Trophoblast cell (in vitro differentiated cells and primary cell): ENCODE measurements around the gene GTF3C1.

Experiments used
- DNase-seq, 2 donors: peaks; one replicate each; pipeline ENCODE4 v3.0.0-alpha.2; 2016
- H2AFZ ChIP-seq: 2 replicates; pipeline ENCODE4 v1.6.1; 2013; ENCODE audit warnings: low read length, moderate library complexity, mild to moderate bottlenecking; ENCODE audit not compliant: insufficient read depth, poor library complexity
- H2AK5ac ChIP-seq: 2 replicates; pipeline ENCODE4 v1.6.1; 2013; ENCODE audit warnings: mild to moderate bottlenecking, low read length
- H2BK120ac ChIP-seq: 2 replicates; pipeline ENCODE4 v1.6.1; 2013; ENCODE audit warnings: low read length, mild to moderate bottlenecking, moderate library complexity; ENCODE audit not compliant: insufficient read depth, poor library complexity
- H2BK12ac ChIP-seq: 2 replicates; pipeline ENCODE4 v1.6.1; 2013; ENCODE audit warnings: mild to moderate bottlenecking, low read length, moderate library complexity
- H2BK5ac ChIP-seq: 2 replicates; pipeline ENCODE4 v1.6.1; 2013; ENCODE audit warnings: low read length, low read depth, moderate library complexity, mild to moderate bottlenecking; ENCODE audit not compliant: poor library complexity
- H3K14ac ChIP-seq: 2 replicates; pipeline ENCODE4 v1.6.1; 2013; ENCODE audit warnings: mild to moderate bottlenecking, low read length
- H3K18ac ChIP-seq: 2 replicates; pipeline ENCODE4 v1.6.1; 2013; ENCODE audit warnings: mild to moderate bottlenecking, low read length
- H3K23ac ChIP-seq: 2 replicates; pipeline ENCODE4 v1.6.1; 2013; ENCODE audit warnings: low read length
- H3K27ac ChIP-seq: 2 replicates; pipeline ENCODE4 v1.5.1; 2013; ENCODE audit warnings: low read depth, mild to moderate bottlenecking, inconsistent platforms, low read length, moderate library complexity
- H3K27me3 ChIP-seq: 2 replicates; pipeline ENCODE4 v1.6.1; 2013; ENCODE audit warnings: inconsistent platforms, mild to moderate bottlenecking, low read length, moderate library complexity; ENCODE audit not compliant: insufficient read depth
- H3K36me3 ChIP-seq, 2 experiments: 1 replicate in 1 of 2; 2 replicates in 1 of 2; pipeline ENCODE4 v1.6.1; 2013; ENCODE audit warnings: low read length in 2 of 2, mild to moderate bottlenecking in 2 of 2, moderate library complexity in 1 of 2; ENCODE audit not compliant: insufficient read depth in 2 of 2, control insufficient read depth in 1 of 2
- H3K4ac ChIP-seq: 2 replicates; pipeline ENCODE4 v1.6.1; 2013; ENCODE audit warnings: low read depth, mild to moderate bottlenecking, low read length, moderate library complexity
- H3K4me1 ChIP-seq, 2 experiments: 1 replicate in 1 of 2; 2 replicates in 1 of 2; pipeline ENCODE4 v1.6.1; 2013; ENCODE audit warnings: low read length in 2 of 2, mild to moderate bottlenecking in 2 of 2, moderate library complexity in 1 of 2; ENCODE audit not compliant: insufficient read depth in 2 of 2, control insufficient read depth in 1 of 2
- H3K4me2 ChIP-seq: 2 replicates; pipeline ENCODE4 v1.6.1; 2013; ENCODE audit warnings: inconsistent platforms, mild to moderate bottlenecking, low read length, moderate library complexity
- H3K4me3 ChIP-seq: 2 replicates; pipeline ENCODE4 v1.5.1; 2013; ENCODE audit warnings: mild to moderate bottlenecking, low read depth, low read length, inconsistent platforms
- H3K79me1 ChIP-seq: one replicate; pipeline ENCODE4 v1.6.1; 2013; ENCODE audit warnings: low read length
- H3K79me2 ChIP-seq: 2 replicates; pipeline ENCODE4 v1.6.1; 2013; ENCODE audit warnings: low read length, mild to moderate bottlenecking; ENCODE audit not compliant: control insufficient read depth, insufficient read depth, poor library complexity
- H3K9ac ChIP-seq: 2 replicates; pipeline ENCODE4 v1.6.1; 2013; ENCODE audit warnings: mild to moderate bottlenecking, low read length
- H3K9me3 ChIP-seq: 2 replicates; pipeline ENCODE4 v1.6.1; 2013; ENCODE audit warnings: low read depth, mild to moderate bottlenecking, control low read depth, inconsistent platforms, low read length; ENCODE audit not compliant: insufficient read depth
- H4K12ac ChIP-seq: 2 replicates; pipeline ENCODE4 v1.6.1; 2013; ENCODE audit warnings: low read depth, mild to moderate bottlenecking, low read length, moderate library complexity
- H4K8ac ChIP-seq: 2 replicates; pipeline ENCODE4 v1.6.1; 2013; ENCODE audit warnings: low read depth, mild to moderate bottlenecking, low read length, moderate library complexity
- H4K91ac ChIP-seq: one replicate; pipeline ENCODE4 v1.6.1; 2013; ENCODE audit warnings: low read depth, mild to moderate bottlenecking, low read length, moderate library complexity
- WGBS: extraction: QIAGEN DNeasy Blood & Tissue Kit; methylation state at CpG from one replicate; pipeline ENCODE4 v1.1.7; 2013; ENCODE audit warnings: missing lambda C conversion rate; ENCODE audit not compliant: insufficient read length, insufficient coverage; ENCODE audit errors: extremely low coverage; 5-methylcytosine and 5-hydroxymethylcytosine counted together

The GTF3C1 gene

DNA sequence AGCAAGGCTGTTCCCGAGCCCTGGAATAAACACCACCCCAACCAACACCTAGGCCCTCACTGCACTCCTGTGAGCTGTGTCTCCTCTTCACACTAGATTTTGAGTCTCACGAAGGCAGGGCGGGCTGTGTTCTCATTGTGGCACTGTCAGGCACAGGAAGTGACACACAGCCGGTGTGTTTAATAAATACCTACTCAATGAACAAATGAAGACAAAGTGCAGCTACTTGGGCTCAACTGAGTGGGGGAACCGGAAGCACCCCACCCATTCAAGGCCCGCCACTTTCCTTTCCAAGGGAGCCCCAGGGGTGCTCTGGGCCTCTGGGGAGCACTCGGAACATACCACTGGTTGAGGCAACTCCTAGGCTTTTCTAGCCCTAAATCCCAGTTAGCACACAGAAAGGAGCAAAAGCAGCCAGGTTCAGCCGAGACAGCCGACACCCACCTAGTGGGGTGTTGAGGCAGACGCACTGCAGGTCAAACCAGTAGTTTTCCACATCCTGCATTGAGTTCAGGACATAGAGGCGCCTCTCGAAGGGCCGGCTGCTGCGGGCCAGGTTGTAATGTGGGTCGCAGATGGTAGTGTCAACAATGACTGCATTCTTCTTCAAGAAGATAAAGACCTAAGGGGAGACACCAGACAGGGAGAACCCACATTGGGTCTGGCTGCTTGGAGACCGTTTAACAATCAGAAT lies 57.7 kb downstream of the GTF3C1 start:
- Histone ChIP-seq H4K91ac (no peak overlapping the region), H3K4me3 (no peak overlapping the region), H3K79me2 (no peaks in the 10 kb centered on the region), H2AK5ac (no peak overlapping the region), H3K9me3 (peaks cover 2% of the 10 kb centered on the region), H4K12ac (no peak overlapping the region), H3K4me2 (no peak overlapping the region), H2BK12ac (no peak overlapping the region), H3K27ac (no peak overlapping the region), H3K79me1 (no peaks in the 10 kb centered on the region), H4K8ac (no peak overlapping the region), H2BK120ac (no peak overlapping the region), H2AFZ (no peak overlapping the region), H3K14ac (no peak overlapping the region), H2BK5ac (no peak overlapping the region), H3K9ac (no peak overlapping the region), H3K27me3 (no peaks in the 10 kb centered on the region), H3K36me3 (peaks cover 65 to 72% of the 10 kb centered on the region in 2 experiments), H3K23ac (no peak overlapping the region), H3K18ac (no peak overlapping the region), H3K4me1 (peaks cover 0 to 5% of the 10 kb centered on the region in 2 experiments), H3K4ac (no peak overlapping the region)
- WGBS = no CpG with 5 or more reads among the region's 16 CpGs
- DNase-seq = peak; percentile 60 to 66

DNA sequence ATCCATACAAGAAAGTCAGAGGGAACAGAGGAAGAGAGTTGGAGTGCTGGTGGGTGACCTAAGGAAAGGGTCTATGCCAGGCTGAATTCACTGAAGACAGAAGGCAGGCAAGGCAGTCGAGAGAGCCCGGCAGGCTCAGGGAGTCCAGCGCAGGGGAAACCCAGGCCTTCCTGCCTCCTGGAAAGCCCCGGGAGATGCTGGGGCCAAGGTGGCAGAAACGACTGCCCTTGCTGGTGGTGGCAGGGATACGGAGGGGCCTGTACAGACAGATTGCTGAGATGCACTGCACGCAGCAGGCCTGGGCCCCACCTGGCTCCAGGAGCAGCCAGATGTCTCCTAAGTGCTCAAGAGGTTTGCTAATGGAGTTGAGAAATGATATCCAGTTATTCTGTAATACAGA lies 59.8 kb downstream of the GTF3C1 start:
- no peak overlapping the region for H2BK120ac ChIP-seq

DNA sequence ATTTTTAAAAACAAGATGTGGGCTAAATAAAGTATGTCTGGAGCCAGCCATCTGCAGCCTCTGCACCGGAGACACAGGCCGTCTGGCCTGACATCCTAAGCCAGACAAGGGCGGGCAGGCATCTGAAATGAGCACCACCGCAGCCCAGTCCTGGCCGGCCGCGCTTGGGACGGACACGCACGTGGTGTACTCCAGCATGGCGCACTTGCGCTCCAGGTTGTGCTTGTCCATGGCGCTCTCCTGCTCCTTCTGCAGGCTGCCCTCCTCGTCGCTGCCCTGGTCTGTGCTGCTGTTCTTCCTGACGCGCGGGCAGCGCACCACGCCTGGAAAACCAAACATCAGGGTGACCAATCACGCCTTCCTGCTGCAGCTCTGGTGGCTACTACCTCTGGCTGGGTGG lies 60.3 kb downstream of the GTF3C1 start:
- no peak overlapping the region for H4K8ac ChIP-seq
- no peaks in the 10 kb centered on the region for H3K79me2 ChIP-seq
- no peak overlapping the region for H4K91ac ChIP-seq
- H3K36me3 ChIP-seq = peaks cover 64 to 75% of the 10 kb centered on the region in 2 experiments
- peaks cover 0 to 5% of the 10 kb centered on the region in 2 experiments for H3K4me1 ChIP-seq
- no peak overlapping the region for H3K4ac ChIP-seq
- H3K79me1 ChIP-seq = no peaks in the 10 kb centered on the region
- H2AFZ ChIP-seq = no peak overlapping the region
- no peak overlapping the region for H3K14ac ChIP-seq
- H2BK12ac ChIP-seq = no peak overlapping the region
- no peak for DNase-seq
- no peak overlapping the region for H3K9ac ChIP-seq
- H2AK5ac ChIP-seq = no peak overlapping the region
- H2BK5ac ChIP-seq = no peak overlapping the region
- H4K12ac ChIP-seq = no peak overlapping the region
- no peak overlapping the region for H3K27ac ChIP-seq
- H3K23ac ChIP-seq = no peak overlapping the region
- no peaks in the 10 kb centered on the region for H3K27me3 ChIP-seq
- H3K18ac ChIP-seq = no peak overlapping the region
- peaks cover 2% of the 10 kb centered on the region for H3K9me3 ChIP-seq
- H3K4me2 ChIP-seq = no peak overlapping the region
- no CpG with 5 or more reads among the region's 21 CpGs for WGBS
- H2BK120ac ChIP-seq = no peak overlapping the region
- peak overlapping the region; percentile 6 for H3K4me3 ChIP-seq

More for the DNA sequence above, 59.8 kb downstream of the GTF3C1 start:
- Histone ChIP-seq H2BK5ac (no peak overlapping the region), H4K91ac (no peak overlapping the region), H3K14ac (no peak overlapping the region), H2BK12ac (no peak overlapping the region), H3K27ac (no peak overlapping the region), H3K4me1 (peaks cover 0 to 5% of the 10 kb centered on the region in 2 experiments), H3K9ac (no peak overlapping the region), H4K12ac (no peak overlapping the region), H3K4me2 (no peak overlapping the region), H3K4me3 (no peak overlapping the region), H3K23ac (no peak overlapping the region), H3K4ac (no peak overlapping the region), H3K9me3 (peaks cover 2% of the 10 kb centered on the region), H3K79me1 (no peaks in the 10 kb centered on the region), H2AK5ac (no peak overlapping the region), H3K27me3 (no peaks in the 10 kb centered on the region), H3K36me3 (peaks cover 65 to 75% of the 10 kb centered on the region in 2 experiments), H2AFZ (no peak overlapping the region), H3K18ac (no peak overlapping the region), H3K79me2 (no peaks in the 10 kb centered on the region), H4K8ac (no peak overlapping the region)
- no CpG with 5 or more reads among the region's 7 CpGs for WGBS
- DNase-seq = no peak

DNA sequence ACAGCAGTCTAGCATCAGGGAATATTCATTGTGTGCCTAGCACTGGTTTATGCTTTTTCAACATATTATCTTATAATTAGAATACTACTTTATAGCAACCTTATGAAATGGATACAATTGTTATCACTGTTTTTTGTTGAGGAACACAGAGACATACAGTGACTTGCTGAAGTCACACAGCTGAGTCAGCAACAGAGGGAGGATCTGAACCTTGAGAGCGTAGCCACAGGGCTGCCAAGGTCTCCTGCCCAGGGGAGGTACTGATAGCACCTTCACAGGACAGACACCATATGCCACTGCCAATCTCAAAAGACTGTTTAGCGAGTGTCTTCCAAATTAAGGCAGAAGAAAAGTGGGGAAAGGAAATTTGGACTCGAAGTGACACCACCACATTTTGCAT lies 63.0 kb downstream of the GTF3C1 start:
- H4K91ac ChIP-seq = no peak overlapping the region
- H3K4me3 ChIP-seq = no peak overlapping the region
- no CpG with 5 or more reads among the region's 3 CpGs for WGBS
- H3K4me2 ChIP-seq = no peak overlapping the region
- H2BK12ac ChIP-seq = no peak overlapping the region
- no peak overlapping the region for H3K23ac ChIP-seq
- no peaks in the 10 kb centered on the region for H3K4me1 ChIP-seq
- no peak overlapping the region for H3K9ac ChIP-seq
- no peak overlapping the region for H3K4ac ChIP-seq
- no peak overlapping the region for H2BK5ac ChIP-seq
- no peaks in the 10 kb centered on the region for H3K27me3 ChIP-seq
- no peak for DNase-seq
- H2AFZ ChIP-seq = no peak overlapping the region
- no peak overlapping the region for H3K18ac ChIP-seq
- no peak overlapping the region for H4K12ac ChIP-seq
- peaks cover 75 to 87% of the 10 kb centered on the region in 2 experiments for H3K36me3 ChIP-seq
- H2AK5ac ChIP-seq = no peak overlapping the region
- H3K79me2 ChIP-seq = no peaks in the 10 kb centered on the region
- no peak overlapping the region for H4K8ac ChIP-seq
- no peaks in the 10 kb centered on the region for H3K79me1 ChIP-seq
- no peak overlapping the region for H2BK120ac ChIP-seq
- H3K9me3 ChIP-seq = peaks cover 2% of the 10 kb centered on the region
- no peak overlapping the region for H3K27ac ChIP-seq
- H3K14ac ChIP-seq = no peak overlapping the region
